Astrocyte (in vitro differentiated cells and primary cell): Measurements from ENCODE around the gene NPHS1. TPM values are rescaled to one million over a fixed set of nuclear protein-coding genes. Genes with fewer than 3 reads are reported as not detected.

Experiments
- DNase-seq: peaks from one replicate; pipeline ENCODE4 v3.0.0-alpha.2; 2010; ENCODE audit warnings: low read depth
- FAIRE-seq: peaks from 2 replicates; lab custom pipeline; 2011; peaks lifted over from hg19 to GRCh38; lab: Jason Lieb, UNC
- H2AFZ ChIP-seq: 2 replicates; pipeline ENCODE4 v1.6.0; 2012; ENCODE audit warnings: low read depth, low read length, inconsistent platforms
- H3K27ac ChIP-seq: 2 replicates; pipeline ENCODE4 v1.5.1; 2011; ENCODE audit warnings: low read depth, low read length, inconsistent platforms
- H3K27me3 ChIP-seq: 2 replicates; pipeline ENCODE4 v1.6.0; 2011; ENCODE audit warnings: low read length, inconsistent platforms; ENCODE audit not compliant: insufficient read depth
- H3K36me3 ChIP-seq: 2 replicates; pipeline ENCODE4 v1.5.1; 2011; ENCODE audit warnings: low read length, inconsistent platforms; ENCODE audit not compliant: insufficient read depth
- H3K4me1 ChIP-seq: 2 replicates; pipeline ENCODE4 v1.5.1; 2011; ENCODE audit warnings: low read length, inconsistent platforms; ENCODE audit not compliant: insufficient read depth
- H3K4me2 ChIP-seq: 2 replicates; pipeline ENCODE4 v1.6.0; 2012; ENCODE audit warnings: low read length, inconsistent platforms
- H3K4me3 ChIP-seq: 2 replicates; pipeline ENCODE4 v1.5.1; 2011; ENCODE audit warnings: low read depth, mild to moderate bottlenecking, low read length, inconsistent platforms; ENCODE audit not compliant: insufficient read depth
- H3K79me2 ChIP-seq: 2 replicates; pipeline ENCODE4 v1.6.0; 2012; ENCODE audit warnings: mild to moderate bottlenecking, low read length, inconsistent platforms; ENCODE audit not compliant: insufficient read depth
- H3K9ac ChIP-seq: 2 replicates; pipeline ENCODE4 v1.6.0; 2012; ENCODE audit warnings: mild to moderate bottlenecking, low read length, inconsistent platforms
- H3K9me3 ChIP-seq: 2 replicates; pipeline ENCODE4 v1.5.1; 2012; ENCODE audit warnings: low read depth, mild to moderate bottlenecking, low read length, inconsistent platforms; ENCODE audit not compliant: insufficient read depth
- H4K20me1 ChIP-seq: 2 replicates; pipeline ENCODE4 v1.6.0; 2012; ENCODE audit warnings: low read length, inconsistent platforms; ENCODE audit not compliant: insufficient read depth
- H3K27ac Mint-ChIP-seq: one replicate; pipeline ENCODE4 v1.8.0; 2021; ENCODE audit warnings: mild to moderate bottlenecking, mixed read lengths; ENCODE audit not compliant: unreplicated experiment
- H3K27me3 Mint-ChIP-seq: one replicate; pipeline ENCODE4 v1.8.0; 2021; ENCODE audit warnings: low read depth, mixed read lengths; ENCODE audit not compliant: unreplicated experiment
- H3K36me3 Mint-ChIP-seq: one replicate; pipeline ENCODE4 v1.8.0; 2021; ENCODE audit warnings: low read depth, mixed read lengths; ENCODE audit not compliant: unreplicated experiment
- H3K4me1 Mint-ChIP-seq: one replicate; pipeline ENCODE4 v1.8.0; 2021; ENCODE audit warnings: low read depth, mixed read lengths; ENCODE audit not compliant: unreplicated experiment
- H3K4me3 Mint-ChIP-seq: one replicate; pipeline ENCODE4 v1.8.0; 2021; ENCODE audit warnings: mild to moderate bottlenecking, moderate library complexity, mixed read lengths; ENCODE audit not compliant: unreplicated experiment
- H3K9me3 Mint-ChIP-seq: one replicate; pipeline ENCODE4 v1.8.0; 2021; ENCODE audit warnings: mild to moderate bottlenecking, mixed read lengths; ENCODE audit not compliant: unreplicated experiment
- CTCF ChIP-seq: IDR thresholded peaks from 2 replicates; pipeline ENCODE4 v1.5.1; 2011; ENCODE audit warnings: low read depth, mild to moderate bottlenecking, inconsistent platforms, low read length, moderate library complexity; ENCODE audit not compliant: insufficient read depth
- EZH2 ChIP-seq: IDR thresholded peaks from 2 replicates; pipeline ENCODE4 v1.6.1; 2012; ENCODE audit warnings: mild to moderate bottlenecking, low read length, inconsistent platforms; ENCODE audit not compliant: insufficient read depth
- total RNA-seq: library from RNA; stranded (reverse); gene quantifications from 2 replicates; pipeline ENCODE4 v1.2.1, GENCODE V29; 2021

The NPHS1 gene
- total RNA-seq, 1 donor from 2014 or later = not detected

GRCh38 chr19:35851213-35852028 is 883 bp downstream of the NPHS1 start:
- no peak overlapping the region for H3K4me2 ChIP-seq

GRCh38 chr19:35848919-35849505 is 3.3 kb downstream of the NPHS1 start:
- no peak overlapping the region for H3K4me3 Mint-ChIP-seq
- Histone ChIP-seq H3K9ac (no peak overlapping the region), H2AFZ (no peak overlapping the region), H3K79me2 (no peaks in the 10 kb centered on the region), H3K36me3 (no peaks in the 10 kb centered on the region), H4K20me1 (no peaks in the 10 kb centered on the region), H3K27me3 (peaks cover 35% of the 10 kb centered on the region), H3K27ac (no peak overlapping the region), H3K4me1 (no peaks in the 10 kb centered on the region), H3K4me3 (no peak overlapping the region), H3K9me3 (peaks cover 3% of the 10 kb centered on the region), H3K4me2 (no peak overlapping the region)
- H3K36me3 Mint-ChIP-seq = no peaks in the 10 kb centered on the region
- TF ChIP-seq CTCF = no peak
- no peak for TF ChIP-seq EZH2
- DNase-seq (no peak), FAIRE-seq (no peak)
- peaks cover 6% of the 10 kb centered on the region for H3K9me3 Mint-ChIP-seq
- no peak overlapping the region for H3K27ac Mint-ChIP-seq
- H3K27me3 Mint-ChIP-seq = peaks cover 75% of the 10 kb centered on the region
- H3K4me1 Mint-ChIP-seq = peaks cover 12% of the 10 kb centered on the region

More at GRCh38 chr19:35851213-35852028, 883 bp downstream of the NPHS1 start:
- H3K4me3 ChIP-seq = no peak overlapping the region
- H3K36me3 Mint-ChIP-seq = no peaks in the 10 kb centered on the region
- no peak overlapping the region for H3K9ac ChIP-seq
- H2AFZ ChIP-seq = no peak overlapping the region
- no peak overlapping the region for H3K27ac Mint-ChIP-seq
- no peak overlapping the region for H3K27ac ChIP-seq
- H3K36me3 ChIP-seq = no peaks in the 10 kb centered on the region
- no peaks in the 10 kb centered on the region for H3K9me3 ChIP-seq
- no peaks in the 10 kb centered on the region for H4K20me1 ChIP-seq
- TF ChIP-seq EZH2 (no peak), CTCF (no peak)
- peaks cover 75% of the 10 kb centered on the region for H3K27me3 Mint-ChIP-seq
- peaks cover 3% of the 10 kb centered on the region for H3K9me3 Mint-ChIP-seq
- no peaks in the 10 kb centered on the region for H3K79me2 ChIP-seq
- H3K4me1 ChIP-seq = no peaks in the 10 kb centered on the region
- H3K4me1 Mint-ChIP-seq = peaks cover 4% of the 10 kb centered on the region
- H3K27me3 ChIP-seq = peaks cover 27% of the 10 kb centered on the region
- DNase-seq = no peak
- FAIRE-seq = no peak
- H3K4me3 Mint-ChIP-seq = no peak overlapping the region
